OCI-LY7 (cell line): ENCODE data around the gene SPRR5. TPM values are rescaled to one million over a fixed set of nuclear protein-coding genes. Genes with fewer than 3 reads are reported as not detected.

Experiments used
- BruUV-seq: library from RNA; stranded (reverse); fragments of 400-500 nt; replicated peaks from 2 replicates; lab custom pipeline; 2021; lab: Mats Ljungman, UMichigan
- CTCF ChIA-PET: fragments of 300-600 bp; sonication (Branson Sonifier 250); formaldehyde crosslinking; loops from one replicate; lab custom pipeline; 2022; ENCODE audit warnings: antibody characterized with exemption; ENCODE audit not compliant: unreplicated experiment; lab: Charles Lee
- POLR2A ChIA-PET: fragments of 300-600 bp; sonication (Branson Sonifier 250); formaldehyde crosslinking; loops from one replicate; lab custom pipeline; 2022; ENCODE audit warnings: antibody characterized with exemption; lab: Charles Lee
- DNase-seq: peaks from one replicate; pipeline ENCODE4 v3.0.0-alpha.2; 2015; ENCODE audit warnings: low spot score
- H2AFZ ChIP-seq: fragments of 200-600 bp; sonication (generic), shearing (Covaris generic); 2 replicates; pipeline ENCODE4 v1.6.1; 2014; ENCODE audit warnings: mild to moderate bottlenecking, antibody characterized with exemption, low read length, moderate library complexity
- H3K27ac ChIP-seq: fragments of 200-600 bp; sonication (generic); 2 replicates; pipeline ENCODE4 v1.5.1; 2014; ENCODE audit warnings: mixed run types, low read depth, mild to moderate bottlenecking, moderate library complexity, low read length, inconsistent platforms; ENCODE audit not compliant: poor library complexity, severe bottlenecking
- H3K36me3 ChIP-seq: fragments of 200-600 bp; sonication (generic); 2 replicates; pipeline ENCODE4 v1.6.1; 2014; ENCODE audit warnings: mild to moderate bottlenecking, antibody characterized with exemption, low read length, moderate library complexity, mixed read lengths; ENCODE audit not compliant: insufficient read depth
- H3K4me1 ChIP-seq: fragments of 200-600 bp; sonication (generic); 2 replicates; pipeline ENCODE4 v1.5.1; 2014; ENCODE audit warnings: mild to moderate bottlenecking, low read length; ENCODE audit not compliant: insufficient read depth, poor library complexity, severe bottlenecking
- H3K4me2 ChIP-seq: fragments of 200-600 bp; sonication (generic); 2 replicates; pipeline ENCODE4 v1.6.1; 2014; ENCODE audit warnings: mild to moderate bottlenecking, low read length
- H3K4me3 ChIP-seq: fragments of 200-600 bp; sonication (generic); 2 replicates; pipeline ENCODE4 v1.5.1; 2014; ENCODE audit warnings: mild to moderate bottlenecking, low read depth, low read length; ENCODE audit not compliant: poor library complexity, severe bottlenecking
- H3K79me2 ChIP-seq: fragments of 200-600 bp; sonication (generic); 2 replicates; pipeline ENCODE4 v1.6.1; 2016; ENCODE audit warnings: low read depth, mild to moderate bottlenecking, low read length, moderate library complexity, mixed read lengths; ENCODE audit not compliant: insufficient read depth
- H3K9me2 ChIP-seq: fragments of 200-600 bp; sonication (generic); 2 replicates; pipeline ENCODE4 v1.6.1; 2016; ENCODE audit warnings: mild to moderate bottlenecking, low read length, mixed read lengths; ENCODE audit not compliant: insufficient read depth
- H3K9me3 ChIP-seq: fragments of 200-600 bp; sonication (generic); 2 replicates; pipeline ENCODE4 v1.6.1; 2014; ENCODE audit warnings: mild to moderate bottlenecking, mixed run types, low read length, mixed read lengths
- H4K20me1 ChIP-seq: fragments of 200-600 bp; sonication (generic); 2 replicates; pipeline ENCODE4 v1.6.1; 2014; ENCODE audit warnings: mild to moderate bottlenecking, antibody characterized with exemption, low read length, moderate library complexity, mixed read lengths; ENCODE audit not compliant: insufficient read depth
- CTCF ChIP-seq: fragments of 200-600 bp; sonication (generic); conservative IDR thresholded peaks from 2 replicates; pipeline ENCODE4 v1.5.1; 2014; ENCODE audit warnings: mild to moderate bottlenecking, antibody characterized with exemption, low read length, moderate library complexity, mixed read lengths
- EZH2phosphoT487 ChIP-seq: fragments of 200-600 bp; sonication (generic); IDR thresholded peaks from 2 replicates; pipeline ENCODE4 v1.6.1; 2018; ENCODE audit warnings: low read depth, borderline replicate concordance, mild to moderate bottlenecking, mixed run types, antibody characterized with exemption, low read length, moderate library complexity, mixed read lengths
- intact Hi-C: fragments of 100-400 bp; cut with micrococcal nuclease; formaldehyde crosslinking; loops from one replicate; pipeline ENCODE4 v1.10.0; 2022; ENCODE audit not compliant: unreplicated experiment
- total RNA-seq, 2 experiments: library from RNA; depleted of rRNA in 1 of 2; stranded (reverse); fragments of >200 nt in 1 of 2; shearing (Covaris generic) in 1 of 2; gene quantifications; 2 replicates each; pipeline ENCODE4 v1.2.3, GENCODE V29; 2014 to 2022

SPRR5 gene
- total RNA-seq, 2 experiments from 2014 or later: not detected

GRCh38 chr1:152926091-152926490 lies 20.9 kb upstream of the SPRR5 start:
- Histone ChIP-seq H3K27ac (no peak overlapping the region), H4K20me1 (no peaks in the 10 kb centered on the region), H2AFZ (no peak overlapping the region), H3K79me2 (no peaks in the 10 kb centered on the region), H3K4me2 (no peak overlapping the region), H3K9me3 (no peaks in the 10 kb centered on the region), H3K9me2 (no peaks in the 10 kb centered on the region), H3K4me1 (no peaks in the 10 kb centered on the region), H3K4me3 (no peak overlapping the region), H3K36me3 (no peaks in the 10 kb centered on the region)
- intact Hi-C loops: no loop called here
- TF ChIP-seq CTCF (peak; percentile 52), EZH2phosphoT487 (no peak)
- POLR2A ChIA-PET: no interaction called here
- peak; percentile 7 for DNase-seq
- no TSS peak for BruUV-seq
- CTCF ChIA-PET: no interaction called here

GRCh38 chr1:152928671-152929070 lies 18.3 kb upstream of the SPRR5 start:
- Histone ChIP-seq H3K9me2 (no peaks in the 10 kb centered on the region), H3K79me2 (no peaks in the 10 kb centered on the region), H4K20me1 (no peaks in the 10 kb centered on the region), H3K9me3 (no peaks in the 10 kb centered on the region), H3K36me3 (no peaks in the 10 kb centered on the region), H3K4me1 (no peaks in the 10 kb centered on the region), H3K4me2 (no peak overlapping the region), H2AFZ (no peak overlapping the region), H3K4me3 (no peak overlapping the region), H3K27ac (no peak overlapping the region)
- CTCF ChIA-PET: no interaction called here
- POLR2A ChIA-PET: no interaction called here
- no peak for DNase-seq
- no peak for TF ChIP-seq CTCF
- intact Hi-C loops: no loop called here
- no TSS peak for BruUV-seq

- intact Hi-C loops: no loop called here
- BruUV-seq: no TSS peak
These were observed 14.7 kb upstream of the SPRR5 start for GRCh38 chr1:152932170-152932811.

More at GRCh38 chr1:152932170-152932811, 14.7 kb upstream of the SPRR5 start:
- Histone ChIP-seq H3K4me2 (no peak overlapping the region), H3K27ac (no peak overlapping the region), H3K9me2 (no peaks in the 10 kb centered on the region), H3K4me1 (no peaks in the 10 kb centered on the region), H3K9me3 (no peaks in the 10 kb centered on the region), H3K36me3 (no peaks in the 10 kb centered on the region), H3K79me2 (no peaks in the 10 kb centered on the region), H3K4me3 (no peak overlapping the region), H2AFZ (no peak overlapping the region), H4K20me1 (no peaks in the 10 kb centered on the region)
- CTCF ChIA-PET: no interaction called here
- POLR2A ChIA-PET: no interaction called here
- TF ChIP-seq EZH2phosphoT487: no peak
- DNase-seq: no peak
